Glomerular visceral epithelial cell (primary cell): ENCODE measurements around the gene CALCOCO1.

ENCODE experiments used
- DNase-seq: peaks from one replicate; pipeline ENCODE4 v3.0.0-alpha.2; 2016; ENCODE audit errors: extremely low spot score

The CALCOCO1 gene

DNA sequence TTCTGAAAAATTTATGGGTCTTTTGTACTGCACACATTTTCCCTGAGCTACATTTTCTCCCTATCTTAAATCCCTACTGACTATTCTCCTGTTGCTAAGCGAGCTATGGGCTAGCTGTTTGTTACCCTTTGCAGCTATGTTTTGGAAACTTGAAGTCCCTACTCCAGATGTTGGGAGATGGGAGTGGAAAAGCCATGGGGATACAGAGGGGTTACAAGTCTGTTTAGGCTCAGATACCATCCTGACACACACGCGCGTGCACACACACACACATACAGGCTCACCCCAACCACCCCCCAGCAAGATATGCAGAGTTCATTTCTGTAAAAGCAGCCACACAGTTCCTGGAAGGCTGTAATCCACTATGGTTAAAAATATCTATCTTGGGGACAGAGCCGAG lies 67.2 kb downstream of the CALCOCO1 start:
- DNase-seq = no peak

- DNase-seq = peak; percentile 23
Measured at GRCh38 chr12:53659571-53659981, 67.7 kb downstream of the CALCOCO1 start.

GRCh38 chr12:53659011-53659551 lies 68.2 kb downstream of the CALCOCO1 start:
- DNase-seq = no peak
